ENCODE measurements around the gene FAM107A.
A peak's percentile ranks its signal among the peaks of the same experiment; 100 is the strongest.

FAM107A gene

GRCh38 chr3:58570851-58571250, 6.3 kb downstream of the FAM107A start:
- H3K4me3 ChIP-seq (replicated peaks in 1 of 2; ENCODE audit: low read depth in 2 of 2, low read length in 2 of 2): no peak overlapping the region
- no peak for DNase-seq (ENCODE audit: low read depth in 2 of 2)
- no peak for TF ChIP-seq CTCF (IDR thresholded peaks at IDR 0.05; ENCODE audit: low read depth, low read length)

GRCh38 chr3:58569287-58570001, 7.7 kb downstream of the FAM107A start:
- TF ChIP-seq CTCF (IDR thresholded peaks at IDR 0.05; ENCODE audit: low read depth, low read length): no peak
- H3K4me3 ChIP-seq (replicated peaks in 1 of 2; ENCODE audit: low read depth in 2 of 2, low read length in 2 of 2): no peak overlapping the region
- no peak for DNase-seq (ENCODE audit: low read depth in 2 of 2)

- peak; percentile 90 for TF ChIP-seq CTCF (IDR thresholded peaks at IDR 0.05; ENCODE audit: low read depth, low read length)
- H3K4me3 ChIP-seq (replicated peaks in 1 of 2; ENCODE audit: low read depth in 2 of 2, low read length in 2 of 2): no peak overlapping the region
Measured at GRCh38 chr3:58568572-58569286, 8.5 kb downstream of the FAM107A start.

GRCh38 chr3:58567251-58567515, 10.0 kb downstream of the FAM107A start:
- TF ChIP-seq CTCF (IDR thresholded peaks at IDR 0.05; ENCODE audit: low read depth, low read length): no peak
- no peak for DNase-seq (ENCODE audit: low read depth in 2 of 2)
- no peak overlapping the region for H3K4me3 ChIP-seq (replicated peaks in 1 of 2; ENCODE audit: low read depth in 2 of 2, low read length in 2 of 2)

More at GRCh38 chr3:58568572-58569286, 8.5 kb downstream of the FAM107A start:
- peak; percentile 79 to 81 for DNase-seq (ENCODE audit: low read depth in 2 of 2)

GRCh38 chr3:58566398-58567250, 10.6 kb downstream of the FAM107A start:
- no peak for DNase-seq (ENCODE audit: low read depth in 2 of 2)
- no peak overlapping the region for H3K4me3 ChIP-seq (replicated peaks in 1 of 2; ENCODE audit: low read depth in 2 of 2, low read length in 2 of 2)
- TF ChIP-seq CTCF (IDR thresholded peaks at IDR 0.05; ENCODE audit: low read depth, low read length): no peak

- DNase-seq (ENCODE audit: low read depth in 2 of 2): no peak
- H3K4me3 ChIP-seq (replicated peaks in 1 of 2; ENCODE audit: low read depth in 2 of 2, low read length in 2 of 2): no peak overlapping the region
- no peak for TF ChIP-seq CTCF (IDR thresholded peaks at IDR 0.05; ENCODE audit: low read depth, low read length)
Measured at GRCh38 chr3:58565621-58566397, 11.4 kb downstream of the FAM107A start.

All from cardiac fibroblast (primary cell).